ENCODE results near the gene UPK1A.

The UPK1A gene

DNA sequence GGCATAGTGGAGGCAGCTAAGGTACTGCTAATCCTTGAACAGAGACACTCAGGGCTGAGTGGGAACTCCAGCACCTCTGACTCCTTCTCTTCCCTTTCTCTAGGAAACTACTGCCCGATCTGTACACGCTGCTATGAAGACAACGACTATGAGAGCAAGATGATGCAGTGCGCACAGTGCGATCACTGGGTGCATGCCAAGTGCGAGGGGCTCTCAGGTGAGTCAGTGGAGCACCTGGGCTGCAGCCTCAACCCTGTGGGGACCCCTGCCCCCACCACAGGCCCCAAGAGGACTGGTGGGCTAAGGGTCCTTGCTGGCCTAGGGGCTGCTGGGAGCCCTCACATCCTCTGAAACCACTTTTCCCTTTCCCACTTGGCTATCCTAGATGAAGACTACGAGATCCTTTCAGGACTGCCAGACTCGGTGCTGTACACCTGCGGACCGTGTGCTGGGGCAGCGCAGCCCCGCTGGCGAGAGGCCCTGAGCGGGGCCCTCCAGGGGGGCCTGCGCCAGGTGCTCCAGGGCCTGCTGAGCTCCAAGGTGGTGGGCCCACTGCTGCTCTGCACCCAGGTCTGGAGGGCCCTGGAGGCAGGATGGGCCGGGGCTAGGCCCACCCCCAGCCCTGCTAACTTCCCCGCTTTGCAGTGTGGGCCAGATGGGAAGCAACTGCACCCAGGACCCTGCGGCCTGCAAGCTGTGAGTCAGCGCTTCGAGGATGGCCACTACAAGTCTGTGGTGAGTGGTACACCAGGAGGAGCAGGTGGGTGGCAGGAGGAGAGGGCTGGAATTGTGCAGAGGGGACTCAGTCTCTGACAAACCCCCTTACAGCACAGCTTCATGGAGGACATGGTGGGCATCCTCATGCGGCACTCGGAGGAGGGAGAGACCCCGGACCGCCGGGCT lies 61.0 kb downstream of the UPK1A start:
- no peak for DNase-seq (ENCODE audit: low read depth)
- no peak overlapping the region for H3K4me3 ChIP-seq (ENCODE audit: low read depth, low read length)
